ENCODE measurements around the gene DENND1A.

Gene DENND1A

DNA sequence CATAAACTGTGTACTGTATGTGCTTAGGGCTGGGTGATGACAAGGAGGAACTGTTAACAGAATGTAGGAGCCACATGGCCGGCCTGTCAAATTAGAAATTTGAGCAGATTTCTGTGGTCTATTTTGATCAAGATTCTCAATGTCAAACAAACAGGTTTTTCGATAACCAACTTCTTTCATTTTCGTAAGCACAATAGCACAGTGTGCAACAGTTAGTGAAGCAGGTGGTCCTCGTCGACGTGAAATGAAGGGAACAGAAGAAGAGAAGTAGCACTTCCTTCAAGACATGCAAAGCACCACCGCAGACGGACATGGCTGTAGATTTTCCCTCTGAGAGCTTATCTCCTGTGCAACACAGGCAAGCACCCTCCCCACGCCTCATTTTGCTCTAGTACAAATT, 321.8 kb downstream of the DENND1A start:
- peak; percentile 97 for ATAC-seq

DNA sequence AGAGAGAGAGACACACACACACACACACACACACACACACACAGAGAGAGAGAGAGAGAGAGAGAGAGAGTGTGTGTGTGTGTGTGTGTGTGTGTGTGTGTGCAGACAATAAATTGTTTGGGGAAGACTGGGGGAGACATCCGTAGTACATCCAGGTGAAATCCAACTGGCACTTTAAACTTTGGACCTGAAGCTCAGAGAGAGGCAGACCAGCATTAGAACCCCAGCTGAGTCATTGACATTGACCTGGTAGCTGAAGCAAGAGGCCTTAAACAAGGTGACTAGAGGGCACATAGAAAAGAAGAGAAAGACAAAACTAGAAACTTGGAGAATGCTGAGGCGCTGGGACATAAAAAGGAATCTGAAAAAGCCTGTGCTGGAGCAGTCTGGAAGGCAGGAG, 322.4 kb downstream of the DENND1A start:
- H3K4me3 Mint-ChIP-seq = peak overlapping the region; percentile 9
- peaks cover 51% of the 10 kb centered on the region for H3K4me1 Mint-ChIP-seq
- no peaks in the 10 kb centered on the region for H3K27me3 Mint-ChIP-seq
- H3K36me3 Mint-ChIP-seq = peaks cover 16% of the 10 kb centered on the region
- no peaks in the 10 kb centered on the region for H3K9me3 Mint-ChIP-seq
- no peak for ATAC-seq
- peak overlapping the region; percentile 77 for H3K27ac Mint-ChIP-seq

More for the DNA sequence above, 321.8 kb downstream of the DENND1A start:
- H3K27ac Mint-ChIP-seq = peak overlapping the region; percentile 77
- peaks cover 51% of the 10 kb centered on the region for H3K4me1 Mint-ChIP-seq
- H3K27me3 Mint-ChIP-seq = no peaks in the 10 kb centered on the region
- peak overlapping the region; percentile 9 for H3K4me3 Mint-ChIP-seq
- peaks cover 18% of the 10 kb centered on the region for H3K36me3 Mint-ChIP-seq
- H3K9me3 Mint-ChIP-seq = no peaks in the 10 kb centered on the region

DNA sequence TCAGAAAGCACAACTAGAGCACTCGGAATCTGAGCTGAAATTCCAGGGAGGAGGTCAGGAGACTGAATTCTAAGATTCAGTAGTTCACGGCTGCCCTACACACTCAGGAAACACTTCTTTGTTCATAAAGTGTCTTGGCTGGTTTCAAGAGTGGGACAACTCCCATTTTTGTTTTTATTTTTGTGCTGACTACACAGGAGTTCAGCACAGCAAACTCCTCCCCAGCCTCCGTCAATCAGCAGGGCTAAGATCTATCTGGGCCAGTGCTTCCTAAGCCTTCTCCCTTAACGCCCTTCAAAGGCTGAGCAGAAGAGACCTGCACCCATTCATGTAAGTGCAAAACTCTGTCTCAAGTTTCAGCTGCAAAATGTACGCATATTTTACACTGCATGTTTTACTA, 323.8 kb downstream of the DENND1A start:
- Mint-ChIP-seq H3K36me3 (peaks cover 16% of the 10 kb centered on the region), H3K4me1 (peaks cover 47% of the 10 kb centered on the region), H3K4me3 (no peak overlapping the region), H3K27me3 (no peaks in the 10 kb centered on the region), H3K27ac (peak overlapping the region; percentile 77), H3K9me3 (no peaks in the 10 kb centered on the region)
- no peak for ATAC-seq

DNA sequence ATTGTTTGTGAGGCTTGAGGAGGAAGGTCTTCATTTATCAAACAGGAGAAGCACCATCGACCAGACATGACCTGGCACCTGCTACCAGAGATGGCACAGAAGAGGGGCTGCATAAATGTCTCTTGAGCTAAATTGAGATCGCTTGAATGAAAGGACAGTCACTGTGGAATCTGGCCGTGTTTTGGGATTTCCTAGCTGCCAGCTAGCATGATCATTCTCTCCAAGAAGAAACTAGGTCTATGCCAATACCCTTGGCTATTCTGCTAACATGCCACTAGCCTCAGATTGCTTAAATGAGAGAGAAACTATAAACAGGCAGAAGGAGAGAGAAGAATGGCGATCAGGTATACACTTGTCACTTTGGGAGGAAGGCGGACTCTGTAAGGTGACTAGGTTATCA, 324.6 kb downstream of the DENND1A start:
- no peaks in the 10 kb centered on the region for H3K27me3 Mint-ChIP-seq
- peaks cover 18% of the 10 kb centered on the region for H3K36me3 Mint-ChIP-seq
- no peak overlapping the region for H3K4me3 Mint-ChIP-seq
- no peak overlapping the region for H3K27ac Mint-ChIP-seq
- H3K4me1 Mint-ChIP-seq = peaks cover 39% of the 10 kb centered on the region
- no peaks in the 10 kb centered on the region for H3K9me3 Mint-ChIP-seq
- ATAC-seq = no peak

DNA sequence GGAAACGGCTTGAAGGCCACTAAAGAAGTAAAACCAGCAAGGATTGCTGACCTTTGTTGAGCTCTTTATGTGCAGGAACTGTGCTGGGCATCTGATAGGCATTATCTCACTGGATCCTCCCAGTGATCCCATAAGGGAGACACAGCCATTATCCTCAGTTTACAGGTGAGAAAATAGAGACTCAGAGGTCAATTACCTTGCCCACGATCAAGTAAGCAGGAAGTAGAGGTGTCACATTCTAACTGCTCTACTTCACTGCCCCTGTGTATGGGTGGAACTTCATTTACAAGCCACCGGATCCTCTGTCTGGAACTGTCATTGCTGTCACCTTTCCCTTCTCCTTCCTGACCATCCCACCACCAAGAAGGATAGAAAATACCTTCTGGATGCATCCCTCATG, 325.1 kb downstream of the DENND1A start:
- H3K27ac Mint-ChIP-seq = no peak overlapping the region
- peaks cover 22% of the 10 kb centered on the region for H3K36me3 Mint-ChIP-seq
- no peaks in the 10 kb centered on the region for H3K27me3 Mint-ChIP-seq
- H3K4me3 Mint-ChIP-seq = no peak overlapping the region
- no peaks in the 10 kb centered on the region for H3K9me3 Mint-ChIP-seq
- no peak for ATAC-seq
- peaks cover 37% of the 10 kb centered on the region for H3K4me1 Mint-ChIP-seq

DNA sequence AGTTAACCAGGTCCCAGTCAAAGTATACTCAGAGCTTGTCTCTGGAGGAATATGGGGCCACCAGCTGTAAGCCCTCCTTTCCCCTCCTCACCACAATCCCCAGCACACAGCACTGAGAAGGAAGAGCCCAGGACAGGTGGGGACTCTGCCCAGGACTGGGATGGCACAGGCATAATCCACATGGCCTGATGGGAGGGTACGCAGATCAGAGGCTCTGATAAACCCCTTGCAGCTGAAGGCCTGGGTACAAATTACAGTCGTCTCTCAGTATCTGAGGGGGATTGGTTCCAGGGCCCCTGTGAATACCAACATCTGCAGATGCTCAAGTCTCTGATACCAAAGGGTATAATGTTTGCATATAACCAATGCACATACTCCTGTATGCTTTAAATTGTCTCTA, 328.1 kb downstream of the DENND1A start:
- H3K27ac Mint-ChIP-seq = no peak overlapping the region
- H3K4me1 Mint-ChIP-seq = peaks cover 12% of the 10 kb centered on the region
- no peak for ATAC-seq
- H3K27me3 Mint-ChIP-seq = no peaks in the 10 kb centered on the region
- no peak overlapping the region for H3K4me3 Mint-ChIP-seq
- H3K9me3 Mint-ChIP-seq = no peaks in the 10 kb centered on the region
- H3K36me3 Mint-ChIP-seq = peaks cover 11% of the 10 kb centered on the region

DNA sequence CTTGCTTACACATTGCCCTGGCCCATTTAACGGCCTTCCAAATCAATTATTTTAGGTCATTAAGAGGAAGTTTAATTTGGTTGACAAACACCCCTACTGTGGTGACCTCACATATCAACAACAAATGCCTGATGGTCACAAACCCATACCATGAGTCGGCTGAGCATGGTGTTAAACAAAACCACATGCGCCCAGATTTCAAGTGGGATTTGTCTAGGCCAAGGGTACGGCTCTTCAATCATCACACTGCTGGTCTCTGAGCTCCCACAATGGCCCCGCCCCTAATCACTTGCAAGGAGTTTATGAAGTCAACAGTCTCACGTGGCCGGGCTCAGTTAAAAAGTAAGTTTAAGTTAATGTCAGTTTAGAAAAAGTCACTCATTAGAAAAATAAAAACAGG, 330.1 kb downstream of the DENND1A start:
- Mint-ChIP-seq H3K36me3 (peaks cover 18% of the 10 kb centered on the region), H3K27ac (no peak overlapping the region), H3K4me1 (no peaks in the 10 kb centered on the region), H3K4me3 (no peak overlapping the region), H3K9me3 (no peaks in the 10 kb centered on the region), H3K27me3 (no peaks in the 10 kb centered on the region)
- ATAC-seq = no peak

DNA sequence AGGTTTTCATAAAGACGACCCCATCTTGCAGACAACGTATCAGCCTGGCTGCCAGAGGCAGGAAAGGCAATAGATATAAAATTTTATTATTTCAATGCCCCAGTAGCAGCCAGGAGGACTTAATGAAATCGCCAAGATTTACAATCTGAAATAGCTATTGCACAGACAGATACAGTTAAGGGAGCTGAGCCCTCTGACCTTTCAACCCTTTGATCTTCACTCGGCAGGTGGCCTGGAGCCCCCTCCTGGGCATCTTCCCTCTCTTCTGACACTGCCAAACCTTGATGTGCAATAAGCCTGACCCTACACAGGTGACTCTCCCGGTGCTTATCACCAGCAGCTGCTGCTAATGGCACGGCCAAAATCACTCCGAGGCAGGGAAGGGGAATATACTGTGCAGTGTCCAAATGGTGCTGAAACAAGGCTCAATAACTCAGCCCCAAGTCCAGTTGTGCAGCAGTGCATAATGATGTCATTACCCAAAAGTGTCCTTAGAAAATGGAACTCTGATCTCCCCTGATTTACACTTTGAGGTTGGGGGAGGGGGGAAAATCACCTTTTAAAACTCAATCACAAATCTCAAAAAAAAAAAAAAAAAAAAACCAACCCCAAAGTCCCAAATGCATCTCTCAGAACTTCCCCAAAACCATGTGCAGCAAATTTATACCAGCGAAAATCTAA, 331.9 kb downstream of the DENND1A start:
- H3K4me3 Mint-ChIP-seq = no peak overlapping the region
- no peaks in the 10 kb centered on the region for H3K27me3 Mint-ChIP-seq
- H3K9me3 Mint-ChIP-seq = peaks cover 2% of the 10 kb centered on the region
- H3K4me1 Mint-ChIP-seq = no peaks in the 10 kb centered on the region
- no peak for ATAC-seq
- H3K27ac Mint-ChIP-seq = no peak overlapping the region
- peaks cover 26% of the 10 kb centered on the region for H3K36me3 Mint-ChIP-seq

DNA sequence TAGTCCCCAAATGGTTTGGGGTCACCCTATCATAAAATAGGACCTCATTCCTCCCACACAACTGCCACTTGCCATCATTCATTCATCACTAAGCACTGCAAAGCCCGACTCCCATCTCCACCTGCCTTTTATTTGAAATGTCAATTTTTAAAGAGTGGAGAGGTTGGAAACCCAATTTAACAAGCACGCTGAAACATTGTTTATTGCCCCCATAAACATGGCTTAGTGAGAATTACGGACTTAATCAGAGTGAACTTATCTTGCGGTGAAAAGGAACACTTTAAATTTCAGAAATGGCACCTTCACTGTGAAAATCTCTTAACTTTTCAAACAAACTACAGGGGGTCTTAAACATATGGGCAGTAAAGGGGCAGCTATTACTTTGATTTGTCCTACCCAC, 332.9 kb downstream of the DENND1A start:
- ATAC-seq = no peak
- peaks cover 2% of the 10 kb centered on the region for H3K9me3 Mint-ChIP-seq
- H3K4me3 Mint-ChIP-seq = no peak overlapping the region
- H3K27me3 Mint-ChIP-seq = no peaks in the 10 kb centered on the region
- H3K36me3 Mint-ChIP-seq = peaks cover 26% of the 10 kb centered on the region
- H3K4me1 Mint-ChIP-seq = no peaks in the 10 kb centered on the region
- H3K27ac Mint-ChIP-seq = no peak overlapping the region

DNA sequence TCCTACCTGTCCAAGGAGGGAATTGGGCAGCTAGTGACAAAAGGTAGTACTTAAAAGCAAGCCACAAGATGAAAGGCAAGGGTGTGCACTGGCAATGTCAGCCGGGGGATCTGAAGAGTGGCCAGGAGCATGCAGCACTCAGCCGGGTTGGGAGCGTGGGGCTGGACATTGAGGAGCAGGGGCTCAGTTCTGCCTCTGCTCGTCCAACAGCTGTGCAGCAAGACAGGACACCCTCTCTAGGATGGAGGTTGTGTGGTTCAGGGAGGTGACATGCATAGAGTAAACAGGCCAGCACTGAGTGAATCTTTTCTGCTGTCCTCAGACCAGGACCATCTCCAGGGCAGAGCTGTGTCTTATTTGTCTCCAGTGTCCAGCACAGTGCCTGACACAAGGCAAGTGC, 338.6 kb downstream of the DENND1A start:
- no peak for ATAC-seq
- H3K4me3 Mint-ChIP-seq = no peak overlapping the region
- H3K27me3 Mint-ChIP-seq = no peaks in the 10 kb centered on the region
- no peak overlapping the region for H3K27ac Mint-ChIP-seq
- peaks cover 14% of the 10 kb centered on the region for H3K9me3 Mint-ChIP-seq
- no peaks in the 10 kb centered on the region for H3K4me1 Mint-ChIP-seq
- H3K36me3 Mint-ChIP-seq = peaks cover 55% of the 10 kb centered on the region

DNA sequence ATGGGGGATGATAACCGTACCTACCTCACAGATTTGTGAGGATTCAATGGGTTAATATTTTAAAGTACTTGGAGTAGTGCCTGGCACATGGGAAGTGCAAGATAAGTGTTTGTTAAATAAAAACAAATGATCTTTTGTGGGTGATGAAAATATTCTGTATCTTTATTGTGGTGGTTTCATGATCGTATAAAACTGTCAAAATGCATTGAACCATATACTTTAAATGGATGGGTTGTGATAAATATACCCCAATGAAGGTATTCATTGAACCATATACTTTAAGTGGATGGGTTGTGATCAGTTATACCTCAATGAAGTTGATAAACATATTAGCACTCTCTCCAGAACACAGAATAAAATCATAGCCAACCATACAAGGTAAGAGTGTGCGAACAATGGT, 339.4 kb downstream of the DENND1A start:
- Mint-ChIP-seq H3K4me1 (no peaks in the 10 kb centered on the region), H3K36me3 (peaks cover 54% of the 10 kb centered on the region), H3K27me3 (no peaks in the 10 kb centered on the region), H3K4me3 (no peak overlapping the region), H3K9me3 (peaks cover 14% of the 10 kb centered on the region), H3K27ac (no peak overlapping the region)
- no peak for ATAC-seq

DNA sequence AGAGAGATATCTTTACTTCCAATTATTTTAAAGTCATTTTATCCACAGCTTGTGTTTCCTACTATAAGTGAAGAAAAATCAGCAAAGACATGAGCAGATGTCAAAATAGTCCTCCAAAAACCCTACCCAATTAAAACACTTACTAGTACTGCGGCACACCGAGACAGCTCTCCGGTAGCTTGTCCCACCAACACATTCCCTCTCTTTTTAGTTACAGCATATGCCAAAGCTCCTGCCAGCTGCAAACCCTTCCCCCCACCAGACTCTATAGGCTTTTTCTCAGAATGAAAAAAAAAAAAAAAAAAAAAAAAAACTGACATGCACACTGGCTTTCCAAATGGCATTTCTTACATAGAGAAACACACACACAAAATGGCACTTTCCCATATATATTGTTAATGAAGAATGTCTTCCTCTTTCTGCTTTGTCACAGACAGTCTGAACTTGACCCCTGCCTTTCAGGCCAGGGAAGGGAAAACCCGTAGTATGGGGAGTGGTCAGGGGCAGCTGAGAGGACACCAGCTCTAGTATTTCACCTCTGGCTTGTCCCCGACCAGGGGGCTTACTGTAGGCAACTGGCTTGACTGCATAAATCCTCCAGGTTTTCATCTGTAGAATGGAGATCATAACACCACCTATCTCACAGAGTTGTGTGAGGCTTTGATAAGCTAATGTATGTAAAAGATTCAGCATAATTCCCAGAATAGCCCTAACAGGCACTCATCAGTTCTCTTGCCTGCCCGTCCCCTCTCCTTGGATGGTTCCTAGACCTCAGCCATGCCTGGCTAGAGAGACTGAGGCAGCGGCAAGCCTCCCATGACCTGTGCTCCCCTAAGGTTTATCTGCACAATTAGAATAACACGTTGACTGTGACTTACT, 340.3 kb downstream of the DENND1A start:
- peaks cover 14% of the 10 kb centered on the region for H3K9me3 Mint-ChIP-seq
- no peak for ATAC-seq
- no peak overlapping the region for H3K4me3 Mint-ChIP-seq
- H3K27me3 Mint-ChIP-seq = no peaks in the 10 kb centered on the region
- H3K27ac Mint-ChIP-seq = no peak overlapping the region
- H3K4me1 Mint-ChIP-seq = no peaks in the 10 kb centered on the region
- peaks cover 54% of the 10 kb centered on the region for H3K36me3 Mint-ChIP-seq

DNA sequence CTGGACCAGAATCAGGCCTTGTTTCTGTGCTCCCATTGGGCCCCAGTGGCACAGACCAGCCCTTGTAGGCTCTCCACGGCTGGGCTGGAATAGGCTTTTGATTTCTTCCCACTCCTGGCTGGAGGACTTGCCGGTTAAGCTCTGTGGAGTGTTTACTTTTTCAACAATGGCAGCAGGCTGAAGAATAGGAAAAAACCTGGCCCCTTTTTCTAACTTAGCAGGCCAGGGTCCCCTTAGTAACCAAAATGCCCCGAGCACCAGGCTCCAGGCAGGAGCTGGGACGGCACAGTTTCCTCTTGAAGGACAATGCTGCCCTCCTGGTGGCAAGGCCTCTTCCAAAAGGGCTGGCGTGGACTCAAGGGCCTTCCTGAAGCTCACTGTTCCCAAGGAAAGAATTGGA, 343.7 kb downstream of the DENND1A start:
- no peak overlapping the region for H3K27ac Mint-ChIP-seq
- no peak for ATAC-seq
- H3K4me3 Mint-ChIP-seq = no peak overlapping the region
- no peaks in the 10 kb centered on the region for H3K4me1 Mint-ChIP-seq
- peaks cover 63% of the 10 kb centered on the region for H3K36me3 Mint-ChIP-seq
- H3K9me3 Mint-ChIP-seq = peaks cover 12% of the 10 kb centered on the region
- no peaks in the 10 kb centered on the region for H3K27me3 Mint-ChIP-seq

DNA sequence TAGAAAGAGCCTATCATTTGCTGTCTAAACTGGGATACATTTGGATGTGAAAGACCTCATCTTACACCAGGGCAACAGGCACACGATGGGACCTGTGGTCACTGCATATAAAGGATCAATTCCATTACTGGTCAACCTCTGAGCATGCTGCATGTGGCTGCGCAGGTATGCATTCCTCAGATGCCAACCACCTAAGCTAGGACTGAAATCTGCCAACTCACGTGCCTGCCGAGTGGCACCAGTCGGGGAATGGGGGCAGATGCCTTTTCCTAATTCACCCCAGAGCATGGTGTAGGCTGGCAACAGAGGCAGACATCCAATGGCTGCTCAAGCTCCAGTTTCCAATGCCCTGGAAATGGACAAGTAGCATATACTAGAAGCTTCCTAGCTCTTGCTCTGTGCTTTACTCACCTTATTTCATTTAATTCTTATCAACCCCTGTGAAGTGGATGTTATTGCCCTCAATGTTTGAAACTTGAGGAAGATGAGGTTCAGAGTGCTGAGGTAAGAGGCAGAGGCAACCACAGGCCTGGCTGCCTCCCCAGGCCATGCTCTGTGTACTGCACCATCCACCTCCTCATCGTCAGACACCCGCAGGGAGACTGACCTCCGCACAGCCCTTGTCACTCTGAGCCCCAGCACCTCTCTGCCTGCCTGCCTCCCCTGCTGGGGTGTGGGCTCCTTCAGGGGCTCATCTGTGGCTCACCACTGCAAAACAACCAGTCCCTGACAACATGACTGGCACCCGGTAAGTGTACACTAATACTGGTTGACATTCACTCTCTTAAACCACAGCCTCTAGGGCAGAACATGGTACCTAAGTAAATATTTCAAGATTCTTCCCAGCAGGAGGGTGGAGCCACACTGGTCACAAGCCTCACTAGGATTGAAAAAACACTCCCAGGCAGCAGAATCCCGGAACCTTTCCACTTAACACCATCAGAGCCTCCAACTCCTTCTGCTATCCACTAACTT, 345.4 kb downstream of the DENND1A start:
- Mint-ChIP-seq H3K27me3 (no peaks in the 10 kb centered on the region), H3K27ac (no peak overlapping the region), H3K36me3 (peaks cover 67% of the 10 kb centered on the region), H3K4me3 (no peak overlapping the region), H3K4me1 (no peaks in the 10 kb centered on the region), H3K9me3 (peaks cover 12% of the 10 kb centered on the region)
- no peak for ATAC-seq

DNA sequence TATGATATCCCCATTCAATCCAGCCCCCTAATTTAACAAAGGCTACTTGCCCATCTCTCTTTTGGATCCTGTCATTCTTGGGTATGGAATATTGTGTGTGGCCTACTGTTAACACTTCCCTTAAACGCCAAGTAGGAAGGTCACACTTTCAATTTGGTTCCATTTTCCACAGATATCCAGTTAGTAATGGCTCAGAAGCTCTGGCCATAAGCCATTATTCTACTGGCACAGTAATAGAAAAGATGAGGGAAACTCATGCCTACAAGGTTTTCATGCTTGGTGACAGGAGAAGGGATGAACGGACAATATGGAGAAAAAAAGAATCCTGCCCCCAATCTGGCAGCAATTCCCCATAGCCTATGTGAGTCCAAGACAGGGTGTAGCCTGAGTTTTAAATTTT, 346.3 kb downstream of the DENND1A start:
- Mint-ChIP-seq H3K4me1 (no peaks in the 10 kb centered on the region), H3K9me3 (peaks cover 15% of the 10 kb centered on the region), H3K27me3 (no peaks in the 10 kb centered on the region), H3K27ac (no peak overlapping the region), H3K36me3 (peaks cover 68% of the 10 kb centered on the region), H3K4me3 (no peak overlapping the region)
- ATAC-seq = no peak
